Measurements from ENCODE around the gene HIVEP3.

DNA sequence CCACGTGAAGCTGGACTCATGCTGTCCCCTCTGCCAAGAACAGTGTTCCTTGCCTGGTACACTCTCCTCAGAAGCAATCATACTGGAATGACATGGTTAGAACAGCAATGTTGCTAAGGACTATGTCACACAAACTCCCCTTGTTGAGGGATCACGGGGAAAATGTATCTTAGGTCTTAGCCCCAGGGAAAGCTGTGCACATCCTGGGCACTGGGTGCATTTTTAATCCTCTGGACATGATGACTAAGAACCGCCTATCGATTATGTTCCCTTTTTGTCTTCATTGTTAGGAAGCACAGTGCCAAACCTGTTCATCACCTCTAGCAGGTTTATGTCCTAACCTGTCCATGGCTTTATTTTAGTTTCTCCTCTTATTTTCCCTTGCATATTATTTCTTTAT, 115.1 kb downstream of the HIVEP3 start:
- TF ChIP-seq CTCF (IDR thresholded peaks at IDR 0.05) = no peak
- no peak for TF ChIP-seq POLR2A (IDR thresholded peaks at IDR 0.05)

All from body of pancreas (tissue), 4 donors.